SK-N-SH (cell line): ENCODE data around the gene TRIM44. TPM values are rescaled to one million over a fixed set of nuclear protein-coding genes. Genes with fewer than 3 reads are reported as not detected.

Experiments
- CTCF ChIA-PET: fragments of 300-600, 350-600 bp; formaldehyde crosslinking; extraction: SDS; loops from one replicate; lab custom pipeline; 2021; lab: Yijun Ruan, JAX
- POLR2A ChIA-PET: fragments of 350-600 bp; sonication (Branson Sonifier 250); formaldehyde crosslinking; extraction: SDS; loops from one replicate; lab custom pipeline; 2020; ENCODE audit warnings: antibody characterized with exemption, inconsistent platforms; lab: Yijun Ruan, JAX
- DNase-seq: peaks from one replicate; pipeline ENCODE4 v3.0.0; 2012
- H2AFZ ChIP-seq: fragments of 200-600 bp; sonication (generic); 2 replicates; pipeline ENCODE4 v1.8.1; 2016; ENCODE audit warnings: antibody characterized with exemption, mild to moderate bottlenecking, low read depth
- H3F3A ChIP-seq: fragments of 200-600 bp; sonication (generic); replicated peaks from 2 replicates; pipeline ENCODE3; 2016; ENCODE audit warnings: antibody characterized with exemption, mild to moderate bottlenecking; ENCODE audit not compliant: insufficient read depth
- H3K27ac ChIP-seq, 2 experiments: fragments of 200-500 bp in 1 of 2; fragments of 200-600 bp in 1 of 2; sonication (Bioruptor generic) in 1 of 2; sonication (generic), shearing (Covaris generic) in 1 of 2; 2 replicates each; pipeline versions ENCODE4 v1.5.1 to v1.6.1; 2014 to 2016; ENCODE audit warnings: low read depth in 2 of 2, inconsistent platforms in 1 of 2, low read length in 1 of 2, mild to moderate bottlenecking in 1 of 2, mixed read lengths in 1 of 2
- H3K27me3 ChIP-seq: fragments of 200-600 bp; sonication (generic), shearing (Covaris generic); 2 replicates; pipeline ENCODE4 v1.6.1; 2016; ENCODE audit warnings: mixed run types; ENCODE audit not compliant: insufficient read depth
- H3K36me3 ChIP-seq, 2 experiments: fragments of 200-500 bp in 1 of 2; fragments of 200-600 bp in 1 of 2; sonication (Bioruptor generic) in 1 of 2; sonication (generic) in 1 of 2; replicated peaks in 1 of 2; 2 replicates each; pipeline versions ENCODE3 to v1.5.1; 2014 to 2016; ENCODE audit warnings: low read length in 1 of 2, mild to moderate bottlenecking in 1 of 2; ENCODE audit not compliant: insufficient read depth in 2 of 2, control insufficient read depth in 1 of 2
- H3K4me1 ChIP-seq, 2 experiments: fragments of 200-500 bp in 1 of 2; fragments of 200-600 bp in 1 of 2; sonication (Bioruptor generic) in 1 of 2; sonication (generic), shearing (Covaris generic) in 1 of 2; 2 replicates each; pipeline versions ENCODE4 v1.5.1 to v1.6.1; 2014 to 2016; ENCODE audit warnings: low read depth in 1 of 2, low read length in 1 of 2, mixed run types in 1 of 2; ENCODE audit not compliant: insufficient read depth in 2 of 2, control insufficient read depth in 1 of 2
- H3K4me2 ChIP-seq: fragments of 200-600 bp; sonication (generic), shearing (Covaris generic); 2 replicates; pipeline ENCODE4 v1.6.1; 2017; ENCODE audit warnings: mixed run types
- H3K4me3 ChIP-seq, 2 experiments: fragments of 200-500 bp in 1 of 2; fragments of 200-600 bp in 1 of 2; sonication (Bioruptor generic) in 1 of 2; sonication (generic), shearing (Covaris generic) in 1 of 2; 2 replicates each; pipeline versions ENCODE4 v1.5.1 to v1.8.1; 2014 to 2016; ENCODE audit warnings: low read depth in 2 of 2, inconsistent platforms in 1 of 2, low read length in 1 of 2, mild to moderate bottlenecking in 1 of 2, mixed read lengths in 1 of 2, moderate library complexity in 1 of 2
- H3K79me2 ChIP-seq: fragments of 200-600 bp; sonication (generic); 2 replicates; pipeline ENCODE4 v1.8.1; 2017; ENCODE audit warnings: mild to moderate bottlenecking; ENCODE audit not compliant: insufficient read depth
- H3K9ac ChIP-seq: fragments of 200-600 bp; sonication (generic); 2 replicates; pipeline ENCODE4 v1.6.1; 2017; ENCODE audit warnings: mixed run types
- H3K9me2 ChIP-seq: fragments of 200-600 bp; sonication (generic); 2 replicates; pipeline ENCODE4 v1.6.1; 2017; ENCODE audit warnings: mixed run types
- H3K9me3 ChIP-seq: fragments of 200-600 bp; sonication (generic); 2 replicates; pipeline ENCODE4 v1.6.1; 2017; ENCODE audit warnings: mixed run types, mild to moderate bottlenecking, moderate library complexity
- H4K20me1 ChIP-seq: fragments of 200-600 bp; sonication (generic); 2 replicates; pipeline ENCODE4 v1.6.1; 2017; ENCODE audit warnings: mild to moderate bottlenecking, mixed run types; ENCODE audit not compliant: insufficient read depth
- EZH2phosphoT487 ChIP-seq: fragments of 200-600 bp; sonication (generic); IDR thresholded peaks from 2 replicates; pipeline ENCODE4 v1.6.1; 2017; ENCODE audit warnings: low read depth, mixed run types, mild to moderate bottlenecking, antibody characterized with exemption, moderate library complexity, borderline replicate concordance
- FOSL2 ChIP-seq: IDR thresholded peaks from 2 replicates; pipeline ENCODE4 v1.4.0; 2012; ENCODE audit warnings: low read depth, mild to moderate bottlenecking, moderate library complexity, borderline replicate concordance
- FOXM1 ChIP-seq: IDR thresholded peaks from 2 replicates; pipeline ENCODE4 v1.4.0; 2012; ENCODE audit warnings: low read depth, mild to moderate bottlenecking
- GABPA ChIP-seq: IDR thresholded peaks from 2 replicates; pipeline ENCODE4 v1.4.0; 2012; ENCODE audit warnings: low read depth, mild to moderate bottlenecking
- MXI1 ChIP-seq: IDR thresholded peaks from 2 replicates; pipeline ENCODE4 v1.6.1; 2012; ENCODE audit warnings: mild to moderate bottlenecking, low read depth, low read length, improper control_type of control experiment
- NRF1 ChIP-seq: IDR thresholded peaks from 2 replicates; pipeline ENCODE4 v1.6.1; 2012; ENCODE audit warnings: low read depth, mild to moderate bottlenecking, low read length
- REST ChIP-seq: IDR thresholded peaks from 2 replicates; pipeline ENCODE4 v1.6.1; 2012; ENCODE audit warnings: mild to moderate bottlenecking, low read depth, low read length, moderate library complexity
- RFX5 ChIP-seq: IDR thresholded peaks from 2 replicates; pipeline ENCODE4 v1.6.1; 2012; ENCODE audit warnings: mild to moderate bottlenecking, improper control_type of control experiment, low read length
- TAF1 ChIP-seq: IDR thresholded peaks from 2 replicates; pipeline ENCODE4 v1.6.1; 2012; ENCODE audit warnings: low read depth, mild to moderate bottlenecking, low read length, moderate library complexity, borderline replicate concordance
- WGBS: methylation state at CpG from one replicate; pipeline ENCODE4 v1.1.6; 2017; ENCODE audit warnings: low lambda C conversion rate; 5-methylcytosine and 5-hydroxymethylcytosine counted together
- polyA plus RNA-seq, 3 experiments: library from polyadenylated mRNA; depleted of rRNA; stranded (reverse); fragments of >200 nt; gene quantifications; 2 replicates each; pipeline ENCODE4 v1.2.3, GENCODE V29; 2012
- TF ChIP-seq, protein P1 (sequence below): IDR thresholded peaks from 2 replicates; pipeline ENCODE4 v1.4.0; 2012; ENCODE audit warnings: low read depth

TRIM44 gene
- polyA plus RNA-seq, 1 of the 3 experiments (the other 2 are of a cell fraction) = 34.1 TPM

DNA sequence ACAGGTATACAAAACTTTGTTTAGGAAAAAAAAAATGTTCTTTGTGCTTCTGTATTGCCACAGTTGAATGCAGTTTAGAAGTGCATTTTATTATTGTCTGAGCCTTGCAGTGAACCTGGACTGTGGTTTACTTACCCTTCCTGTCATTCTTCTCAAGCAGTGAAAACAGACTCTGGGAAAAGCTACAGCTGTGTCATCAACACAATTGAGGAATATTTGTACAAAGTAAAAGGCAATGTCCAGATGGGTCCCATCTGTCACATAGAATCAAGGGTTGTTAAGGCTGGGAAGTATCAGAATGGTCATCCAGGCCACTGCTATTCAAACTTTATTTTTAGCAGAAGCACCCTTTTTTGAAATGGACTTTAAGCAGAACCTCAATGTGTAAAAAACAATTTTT lies 73.3 kb downstream of the TRIM44 start:
- Histone ChIP-seq H3K36me3 (peaks cover 32 to 49% of the 10 kb centered on the region in 2 experiments), H3K9ac (no peak overlapping the region), H3K27me3 (no peaks in the 10 kb centered on the region), H3K4me2 (no peak overlapping the region), H3K4me3 (no peak overlapping the region), H3F3A (no peaks in the 10 kb centered on the region), H2AFZ (no peak overlapping the region), H3K9me3 (no peaks in the 10 kb centered on the region), H4K20me1 (no peaks in the 10 kb centered on the region), H3K9me2 (no peaks in the 10 kb centered on the region), H3K27ac (no peak overlapping the region), H3K4me1 (no peaks in the 10 kb centered on the region), H3K79me2 (peaks cover 12% of the 10 kb centered on the region; the same call in 1 of the 2 replicates)
- CTCF ChIA-PET = no interaction called here
- no peak for DNase-seq
- POLR2A ChIA-PET = no interaction called here
- TF ChIP-seq FOSL2 (no peak), NRF1 (no peak), RFX5 (no peak), GABPA (no peak), REST (no peak)
- TF ChIP-seq, all 33 proteins: peak for 0

DNA sequence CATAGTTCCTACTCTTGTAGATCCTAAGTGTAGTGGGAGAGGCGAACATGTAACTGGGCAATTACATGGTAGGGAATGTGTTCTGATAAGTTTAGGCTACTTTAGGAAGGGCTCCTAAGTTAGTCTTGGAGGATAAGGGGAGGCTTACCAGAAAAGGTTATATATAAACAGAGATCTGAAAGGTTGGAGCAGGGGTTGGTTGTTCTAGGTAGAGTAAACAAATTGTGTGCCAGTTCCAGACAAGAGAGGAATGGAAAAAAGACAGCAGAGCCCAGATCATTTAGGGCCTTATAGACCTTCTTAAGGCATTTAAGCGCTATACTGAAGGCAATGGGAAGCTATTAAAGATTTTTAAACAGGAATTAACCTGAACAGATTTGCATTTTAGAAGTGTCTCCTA lies 74.4 kb downstream of the TRIM44 start:
- ChIA-PET POLR2A (no interaction called here), CTCF (no interaction called here)
- Histone ChIP-seq H3K27me3 (no peaks in the 10 kb centered on the region), H3K4me3 (no peak overlapping the region), H3K9me3 (no peaks in the 10 kb centered on the region), H3K79me2 (peaks cover 12% of the 10 kb centered on the region; the same call in 1 of the 2 replicates), H3K27ac (no peak overlapping the region), H3K9ac (no peak overlapping the region), H3K36me3 (peaks cover 26 to 47% of the 10 kb centered on the region in 2 experiments), H3K4me1 (no peaks in the 10 kb centered on the region), H2AFZ (no peak overlapping the region), H3K9me2 (no peaks in the 10 kb centered on the region), H3F3A (no peaks in the 10 kb centered on the region), H4K20me1 (no peaks in the 10 kb centered on the region), H3K4me2 (no peak overlapping the region)
- 91% methylated on average over 2 of the region's 2 CpGs for WGBS
- TF ChIP-seq EZH2phosphoT487 = no peak
- no peak for TF ChIP-seq TAF1
- no peak for TF ChIP-seq MXI1
- no peak for TF ChIP-seq FOXM1
- TF ChIP-seq, protein P1, sequence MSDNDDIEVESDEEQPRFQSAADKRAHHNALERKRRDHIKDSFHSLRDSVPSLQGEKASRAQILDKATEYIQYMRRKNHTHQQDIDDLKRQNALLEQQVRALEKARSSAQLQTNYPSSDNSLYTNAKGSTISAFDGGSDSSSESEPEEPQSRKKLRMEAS = no peak
- no peak for DNase-seq
